Subcutaneous adipose tissue (tissue), 4 donors: ENCODE results near the gene SOAT1. TPM values are rescaled to one million over a fixed set of nuclear protein-coding genes. Genes with fewer than 3 reads are reported as not detected.

Experiments used
- CTCF ChIP-seq: fragments of 450-650 bp; IDR thresholded peaks from one replicate; pipeline ENCODE4 v1.5.1; 2016; ENCODE audit warnings: low read depth, mild to moderate bottlenecking, control low read depth, antibody characterized with exemption, moderate library complexity
- total RNA-seq, 4 donors: library from RNA; depleted of rRNA; stranded (reverse); fragments of >200 nt; gene quantifications; one replicate each; pipeline ENCODE4 v1.1.0, GENCODE V29; 2016

SOAT1 gene
- 10 to 100 TPM; 13.9 to 83.3 (median 29.2) TPM for total RNA-seq

GRCh38 chr1:179293340-179294327, at the start of gene SOAT1:
Gene SOAT1, plus strand, starts transcription at chr1:179293797. Its CDS starts 8,888 bp downstream, at chr1:179302685.
- TF ChIP-seq CTCF = no peak

GRCh38 chr1:179247923-179248322, 45.7 kb upstream of the SOAT1 start:
- TF ChIP-seq CTCF = no peak

DNA sequence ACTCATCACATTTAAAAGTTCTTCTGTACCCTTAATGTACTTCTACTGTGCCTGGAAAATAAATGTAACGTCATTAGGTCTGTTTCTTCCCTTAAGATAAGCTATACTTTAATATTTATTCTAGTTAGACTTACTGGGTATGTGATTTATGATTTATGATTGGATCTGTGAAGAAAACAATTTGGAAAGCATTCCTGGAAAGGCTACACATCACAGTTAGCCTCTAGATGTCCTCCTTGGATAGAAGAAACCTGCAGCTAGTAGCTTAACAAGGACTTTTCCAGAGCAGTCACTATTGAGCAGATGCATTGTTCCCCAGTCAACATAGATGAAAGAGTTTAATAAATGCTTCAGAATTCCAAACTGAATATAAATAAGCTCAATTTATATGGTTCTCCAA, 41.9 kb upstream of the SOAT1 start:
- no peak for TF ChIP-seq CTCF

- TF ChIP-seq CTCF = no peak
Observed at GRCh38 chr1:179252606-179253005, 41.0 kb upstream of the SOAT1 start.

DNA sequence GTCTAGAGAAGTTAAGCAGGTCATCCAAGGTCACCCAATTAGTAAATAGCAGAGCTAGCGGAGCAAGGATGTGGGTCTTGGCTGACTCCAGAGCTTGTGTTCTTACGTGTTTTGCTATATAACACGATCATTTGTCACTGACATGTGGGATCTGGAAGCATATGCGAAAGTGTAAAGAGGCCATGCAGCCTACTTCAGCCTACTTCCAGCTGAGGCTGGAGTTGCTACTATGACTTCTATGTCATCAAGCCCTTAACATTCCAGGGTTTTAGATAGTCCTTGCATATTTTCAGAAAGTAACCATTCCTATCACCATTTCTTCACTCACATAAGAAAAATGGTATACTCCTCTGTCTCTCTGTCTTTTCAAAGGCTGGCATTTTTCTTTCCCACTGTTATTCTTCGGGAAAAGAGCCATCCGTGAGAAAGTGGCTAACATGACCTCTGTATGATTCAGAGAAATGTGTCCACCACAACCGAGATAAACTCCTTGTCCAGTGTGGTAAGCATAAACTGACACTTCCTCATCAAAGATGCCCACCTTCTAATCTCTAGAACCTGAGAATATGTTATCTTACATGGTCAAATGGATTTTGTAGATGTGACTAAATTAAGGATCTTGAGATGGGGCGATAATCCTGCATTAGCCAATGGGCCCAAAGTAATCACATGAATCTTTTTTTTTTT, 40.2 kb upstream of the SOAT1 start:
- TF ChIP-seq CTCF = no peak

GRCh38 chr1:179262183-179262582, 31.4 kb upstream of the SOAT1 start:
- no peak for TF ChIP-seq CTCF

- TF ChIP-seq CTCF = no peak
Observed at GRCh38 chr1:179263121-179263520, 30.5 kb upstream of the SOAT1 start.
